Measurements from ENCODE around the gene CIB4. TPM values are rescaled to one million over a fixed set of nuclear protein-coding genes. Genes with fewer than 3 reads are reported as not detected.

CIB4 gene
- total and polyA plus RNA-seq, 2 experiments from 2014 or later = not detected

DNA sequence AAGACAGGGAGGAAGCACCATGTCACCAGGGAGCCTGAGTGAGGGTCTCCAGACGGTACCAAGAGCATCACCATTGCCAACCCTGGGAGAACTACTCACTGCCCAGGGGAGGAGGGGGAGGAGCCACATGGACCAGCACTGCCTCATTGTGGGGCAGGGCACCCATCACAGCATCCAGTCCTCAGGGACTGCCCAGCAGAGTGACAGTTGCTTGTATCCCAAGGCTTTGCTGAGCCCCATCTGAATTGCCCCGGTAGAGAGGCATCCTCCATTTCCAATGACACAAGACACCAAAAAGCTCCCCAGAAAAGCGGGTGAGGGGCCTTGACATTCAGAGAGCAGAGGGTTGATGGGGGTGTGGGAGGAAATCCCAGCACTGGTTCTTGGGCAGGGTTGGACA, 6.8 kb upstream of the CIB4 start:
- peaks cover 5% of the 10 kb centered on the region for H3K27me3 ChIP-seq
- no peaks in the 10 kb centered on the region for H4K20me1 ChIP-seq (ENCODE audit: insufficient read depth, poor library complexity, severe bottlenecking)
- H3K9me3 ChIP-seq (ENCODE audit: low read depth) = no peaks in the 10 kb centered on the region
- H3K4me1 ChIP-seq (ENCODE audit: insufficient read depth) = peaks cover 42% of the 10 kb centered on the region
- no peak overlapping the region for H3K4me3 ChIP-seq
- DNase-seq (ENCODE audit: low spot score) = no peak
- WGBS (ENCODE audit: low lambda C conversion rate, missing lambda C conversion rate) = 88% methylated on average over 3 of the region's 3 CpGs
- H3K27ac ChIP-seq = no peak overlapping the region
- no peak for TF ChIP-seq EZH2phosphoT487 (IDR thresholded peaks at IDR 0.05; ENCODE audit: low read depth, severe bottlenecking, unreplicated experiment)
- TF ChIP-seq EZH2 (IDR thresholded peaks at IDR 0.05; ENCODE audit: borderline replicate concordance) = no peak
- TF ChIP-seq, protein P1, sequence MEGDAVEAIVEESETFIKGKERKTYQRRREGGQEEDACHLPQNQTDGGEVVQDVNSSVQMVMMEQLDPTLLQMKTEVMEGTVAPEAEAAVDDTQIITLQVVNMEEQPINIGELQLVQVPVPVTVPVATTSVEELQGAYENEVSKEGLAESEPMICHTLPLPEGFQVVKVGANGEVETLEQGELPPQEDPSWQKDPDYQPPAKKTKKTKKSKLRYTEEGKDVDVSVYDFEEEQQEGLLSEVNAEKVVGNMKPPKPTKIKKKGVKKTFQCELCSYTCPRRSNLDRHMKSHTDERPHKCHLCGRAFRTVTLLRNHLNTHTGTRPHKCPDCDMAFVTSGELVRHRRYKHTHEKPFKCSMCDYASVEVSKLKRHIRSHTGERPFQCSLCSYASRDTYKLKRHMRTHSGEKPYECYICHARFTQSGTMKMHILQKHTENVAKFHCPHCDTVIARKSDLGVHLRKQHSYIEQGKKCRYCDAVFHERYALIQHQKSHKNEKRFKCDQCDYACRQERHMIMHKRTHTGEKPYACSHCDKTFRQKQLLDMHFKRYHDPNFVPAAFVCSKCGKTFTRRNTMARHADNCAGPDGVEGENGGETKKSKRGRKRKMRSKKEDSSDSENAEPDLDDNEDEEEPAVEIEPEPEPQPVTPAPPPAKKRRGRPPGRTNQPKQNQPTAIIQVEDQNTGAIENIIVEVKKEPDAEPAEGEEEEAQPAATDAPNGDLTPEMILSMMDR (IDR thresholded peaks at IDR 0.05; ENCODE audit: poor library complexity) = no peak
- H3K79me2 ChIP-seq = no peaks in the 10 kb centered on the region
- no peak overlapping the region for H2AFZ ChIP-seq
- H3K9me2 ChIP-seq (replicated peaks; ENCODE audit: insufficient read depth) = no peaks in the 10 kb centered on the region
- no peak overlapping the region for H3K4me2 ChIP-seq
- H3K36me3 ChIP-seq (replicated peaks; ENCODE audit: insufficient read depth, low read depth) = no peaks in the 10 kb centered on the region

- no peaks in the 10 kb centered on the region for H3K36me3 ChIP-seq (replicated peaks; ENCODE audit: insufficient read depth, low read depth)
- no peaks in the 10 kb centered on the region for H3K9me2 ChIP-seq (replicated peaks; ENCODE audit: insufficient read depth)
- H3K9me3 ChIP-seq (ENCODE audit: low read depth) = no peaks in the 10 kb centered on the region
- no peak overlapping the region for H3K4me3 ChIP-seq
- H3K79me2 ChIP-seq = no peaks in the 10 kb centered on the region
- H3K27me3 ChIP-seq = peaks cover 5% of the 10 kb centered on the region
- no peak overlapping the region for H3K4me2 ChIP-seq
- H4K20me1 ChIP-seq (ENCODE audit: insufficient read depth, poor library complexity, severe bottlenecking) = no peaks in the 10 kb centered on the region
- TF ChIP-seq EZH2phosphoT487 (IDR thresholded peaks at IDR 0.05; ENCODE audit: low read depth, severe bottlenecking, unreplicated experiment) (no peak), EZH2 (IDR thresholded peaks at IDR 0.05; ENCODE audit: borderline replicate concordance) (no peak)
- TF ChIP-seq, protein P1 (IDR thresholded peaks at IDR 0.05; ENCODE audit: poor library complexity) = no peak
- peaks cover 38% of the 10 kb centered on the region for H3K4me1 ChIP-seq (ENCODE audit: insufficient read depth)
- no peak overlapping the region for H3K27ac ChIP-seq
- no peak for DNase-seq (ENCODE audit: low spot score)
- H2AFZ ChIP-seq = no peak overlapping the region
- 64% methylated on average over 6 of the region's 6 CpGs for whole genome bisulfite sequencing (ENCODE audit: low lambda C conversion rate, missing lambda C conversion rate)
Observed at GRCh38 chr2:26646986-26647672, 6.0 kb upstream of the CIB4 start.

DNA sequence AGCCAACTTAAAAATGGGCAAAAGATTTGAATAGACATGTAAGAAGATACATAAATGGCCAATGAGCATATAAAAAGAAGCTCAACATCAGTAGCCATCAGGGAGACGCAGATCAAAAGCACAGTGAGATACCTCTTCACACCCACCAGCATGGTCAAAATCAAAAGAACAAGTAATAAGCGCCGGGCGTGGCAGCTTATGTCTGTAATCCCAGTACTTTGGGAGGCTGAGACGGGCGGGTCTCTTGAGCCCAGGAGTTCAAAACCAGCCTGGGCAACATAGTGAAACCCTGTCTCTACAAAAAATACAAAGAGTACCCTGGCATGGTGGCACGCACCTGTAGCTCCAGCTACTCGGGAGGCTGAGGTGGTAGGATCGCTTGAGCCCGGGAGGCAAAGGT, 4.6 kb upstream of the CIB4 start:
- Histone ChIP-seq H3K9me2 (replicated peaks; ENCODE audit: insufficient read depth) (no peaks in the 10 kb centered on the region), H3K9me3 (ENCODE audit: low read depth) (no peaks in the 10 kb centered on the region), H2AFZ (no peak overlapping the region), H3K4me2 (no peak overlapping the region), H3K36me3 (replicated peaks; ENCODE audit: insufficient read depth, low read depth) (no peaks in the 10 kb centered on the region), H3K79me2 (no peaks in the 10 kb centered on the region), H3K27me3 (peaks cover 5% of the 10 kb centered on the region), H4K20me1 (ENCODE audit: insufficient read depth, poor library complexity, severe bottlenecking) (no peaks in the 10 kb centered on the region), H3K4me3 (no peak overlapping the region), H3K4me1 (ENCODE audit: insufficient read depth) (peaks cover 28% of the 10 kb centered on the region), H3K27ac (no peak overlapping the region)
- DNase-seq (ENCODE audit: low spot score) = no peak
- TF ChIP-seq EZH2 (IDR thresholded peaks at IDR 0.05; ENCODE audit: borderline replicate concordance) = no peak
- TF ChIP-seq, protein P1 (IDR thresholded peaks at IDR 0.05; ENCODE audit: poor library complexity) = no peak
- TF ChIP-seq EZH2phosphoT487 (IDR thresholded peaks at IDR 0.05; ENCODE audit: low read depth, severe bottlenecking, unreplicated experiment) = no peak
- WGBS (ENCODE audit: low lambda C conversion rate, missing lambda C conversion rate) = 96% methylated on average over 10 of the region's 10 CpGs

Data from hepatocyte (in vitro differentiated cells).